Measurements from ENCODE around the gene OSBPL8. TPM values are rescaled to one million over a fixed set of nuclear protein-coding genes. Genes with fewer than 3 reads are reported as not detected.
A peak's percentile ranks its signal among the peaks of the same experiment; 100 is the strongest.

The OSBPL8 gene
- total and polyA plus RNA-seq, 2 donors (not counting 1 experiment from before 2014, with no cell fraction given), result 89.6 to 240 TPM

DNA sequence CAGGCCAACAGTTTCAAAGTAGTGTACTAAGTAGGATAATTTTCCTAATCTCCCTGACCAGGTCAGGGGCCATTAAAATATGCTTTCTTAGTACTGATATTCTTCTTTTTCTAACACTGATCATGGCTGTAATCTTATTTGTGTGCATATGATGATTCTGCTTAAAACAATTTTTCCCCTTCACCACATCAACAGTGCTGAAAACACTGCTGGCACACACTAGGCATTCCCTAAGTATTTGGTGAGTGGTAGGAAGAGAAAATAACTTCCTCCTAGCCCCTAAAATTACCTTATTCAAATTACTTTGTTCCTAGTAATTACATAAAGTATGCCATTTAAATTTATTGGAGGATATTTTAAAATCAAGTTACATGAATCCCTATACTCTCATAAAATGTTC is 161.5 kb downstream of the OSBPL8 start:
- peak in 1 of 2 donors; percentile 50 for DNase-seq (ENCODE audit: low read depth in 2 of 2)
- Histone ChIP-seq H4K20me1 (ENCODE audit: control insufficient read depth, extremely low read depth, insufficient read depth, low read length) (no peaks in the 10 kb centered on the region), H3K9me3 (ENCODE audit: control insufficient read depth, insufficient read depth, low read depth, low read length) (no peaks in the 10 kb centered on the region), H3K79me2 (ENCODE audit: control insufficient read depth, insufficient read depth, low read length) (no peaks in the 10 kb centered on the region), H2AFZ (ENCODE audit: low read length) (no peak overlapping the region), H3K9ac (ENCODE audit: insufficient read depth, low read length) (no peak overlapping the region), H3K27me3 (ENCODE audit: control insufficient read depth, insufficient read depth, low read length) (no peaks in the 10 kb centered on the region), H3K4me2 (ENCODE audit: extremely low read depth, insufficient read depth, low read length) (no peak overlapping the region), H3K27ac (ENCODE audit: insufficient read depth, low read length) (no peak overlapping the region), H3K36me3 (ENCODE audit: control insufficient read depth, insufficient read depth, low read length) (no peaks in the 10 kb centered on the region), H3K4me3 (replicated peaks in 1 of 4; ENCODE audit: control extremely low read depth in 1 of 4, insufficient read depth in 1 of 4, low read depth in 3 of 4, low read length in 4 of 4) (no peak overlapping the region), H3K4me1 (ENCODE audit: control insufficient read depth, extremely low read depth, insufficient read depth, low read length) (no peaks in the 10 kb centered on the region)
- TF ChIP-seq, protein P1, sequence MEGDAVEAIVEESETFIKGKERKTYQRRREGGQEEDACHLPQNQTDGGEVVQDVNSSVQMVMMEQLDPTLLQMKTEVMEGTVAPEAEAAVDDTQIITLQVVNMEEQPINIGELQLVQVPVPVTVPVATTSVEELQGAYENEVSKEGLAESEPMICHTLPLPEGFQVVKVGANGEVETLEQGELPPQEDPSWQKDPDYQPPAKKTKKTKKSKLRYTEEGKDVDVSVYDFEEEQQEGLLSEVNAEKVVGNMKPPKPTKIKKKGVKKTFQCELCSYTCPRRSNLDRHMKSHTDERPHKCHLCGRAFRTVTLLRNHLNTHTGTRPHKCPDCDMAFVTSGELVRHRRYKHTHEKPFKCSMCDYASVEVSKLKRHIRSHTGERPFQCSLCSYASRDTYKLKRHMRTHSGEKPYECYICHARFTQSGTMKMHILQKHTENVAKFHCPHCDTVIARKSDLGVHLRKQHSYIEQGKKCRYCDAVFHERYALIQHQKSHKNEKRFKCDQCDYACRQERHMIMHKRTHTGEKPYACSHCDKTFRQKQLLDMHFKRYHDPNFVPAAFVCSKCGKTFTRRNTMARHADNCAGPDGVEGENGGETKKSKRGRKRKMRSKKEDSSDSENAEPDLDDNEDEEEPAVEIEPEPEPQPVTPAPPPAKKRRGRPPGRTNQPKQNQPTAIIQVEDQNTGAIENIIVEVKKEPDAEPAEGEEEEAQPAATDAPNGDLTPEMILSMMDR (conservative IDR thresholded peaks at IDR 0.05 in 1 of 2, IDR thresholded peaks at IDR 0.05 in 1 of 2; ENCODE audit: low read depth in 1 of 2, low read length in 2 of 2), result no peak
- TF ChIP-seq EZH2 (IDR thresholded peaks at IDR 0.05; ENCODE audit: low read length, missing control alignments), result no peak

DNA sequence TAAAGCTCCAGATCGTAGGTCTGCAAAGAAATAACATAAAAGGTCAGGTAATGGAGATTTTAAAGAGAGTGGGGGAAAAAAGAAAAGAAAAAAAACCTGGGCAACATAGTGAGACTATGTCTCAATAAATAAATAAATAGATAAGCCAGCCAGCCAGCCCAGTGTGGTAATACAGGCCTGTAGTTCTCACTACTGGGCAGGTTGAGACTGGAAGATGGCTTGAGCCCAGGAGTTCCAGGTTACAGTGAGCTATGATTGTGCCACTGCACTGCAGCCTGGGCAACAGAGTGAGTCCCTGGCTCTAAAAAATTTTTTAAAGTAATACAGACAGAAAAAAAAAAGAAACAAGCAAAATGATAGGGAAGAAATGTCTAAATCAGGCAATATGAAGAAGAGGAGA is 168.1 kb downstream of the OSBPL8 start:
- no peaks in the 10 kb centered on the region for H3K9me3 ChIP-seq (ENCODE audit: control insufficient read depth, insufficient read depth, low read depth, low read length)
- no peaks in the 10 kb centered on the region for H3K4me1 ChIP-seq (ENCODE audit: control insufficient read depth, extremely low read depth, insufficient read depth, low read length)
- TF ChIP-seq, protein P1 (conservative IDR thresholded peaks at IDR 0.05 in 1 of 2, IDR thresholded peaks at IDR 0.05 in 1 of 2; ENCODE audit: low read depth in 1 of 2, low read length in 2 of 2), result no peak
- no peak for TF ChIP-seq EZH2 (IDR thresholded peaks at IDR 0.05; ENCODE audit: low read length, missing control alignments)
- no peak overlapping the region for H3K9ac ChIP-seq (ENCODE audit: insufficient read depth, low read length)
- H3K36me3 ChIP-seq (ENCODE audit: control insufficient read depth, insufficient read depth, low read length), result no peaks in the 10 kb centered on the region
- H2AFZ ChIP-seq (ENCODE audit: low read length), result no peak overlapping the region
- H3K4me3 ChIP-seq (replicated peaks in 1 of 4; ENCODE audit: control extremely low read depth in 1 of 4, insufficient read depth in 1 of 4, low read depth in 3 of 4, low read length in 4 of 4), result no peak overlapping the region
- no peak for DNase-seq (ENCODE audit: low read depth in 2 of 2)
- no peaks in the 10 kb centered on the region for H3K79me2 ChIP-seq (ENCODE audit: control insufficient read depth, insufficient read depth, low read length)
- H3K27me3 ChIP-seq (ENCODE audit: control insufficient read depth, insufficient read depth, low read length), result no peaks in the 10 kb centered on the region
- H3K4me2 ChIP-seq (ENCODE audit: extremely low read depth, insufficient read depth, low read length), result no peak overlapping the region
- no peaks in the 10 kb centered on the region for H4K20me1 ChIP-seq (ENCODE audit: control insufficient read depth, extremely low read depth, insufficient read depth, low read length)
- no peak overlapping the region for H3K27ac ChIP-seq (ENCODE audit: insufficient read depth, low read length)

DNA sequence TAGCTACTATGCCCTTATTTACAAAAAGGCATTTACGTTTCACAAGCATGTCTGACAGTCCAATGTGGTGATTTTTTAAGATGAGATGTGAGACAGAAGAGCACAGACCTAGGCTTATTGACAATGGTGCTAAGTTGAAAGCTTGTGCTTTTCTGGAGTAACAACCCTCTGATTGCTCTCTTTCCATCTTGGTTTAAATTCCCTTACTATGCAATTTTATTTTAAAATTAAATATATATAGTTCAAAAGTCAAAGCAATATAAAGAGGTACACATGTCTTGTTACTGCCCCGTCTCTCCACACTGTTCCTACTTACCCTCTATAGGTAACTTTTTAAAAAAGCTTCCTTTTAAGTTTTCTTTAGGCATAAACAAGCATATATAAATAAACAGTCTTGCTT is 172.0 kb downstream of the OSBPL8 start:
- no peaks in the 10 kb centered on the region for H3K36me3 ChIP-seq (ENCODE audit: control insufficient read depth, insufficient read depth, low read length)
- no peak overlapping the region for H3K9ac ChIP-seq (ENCODE audit: insufficient read depth, low read length)
- H3K27ac ChIP-seq (ENCODE audit: insufficient read depth, low read length), result no peak overlapping the region
- H3K9me3 ChIP-seq (ENCODE audit: control insufficient read depth, insufficient read depth, low read depth, low read length), result no peaks in the 10 kb centered on the region
- H3K4me1 ChIP-seq (ENCODE audit: control insufficient read depth, extremely low read depth, insufficient read depth, low read length), result no peaks in the 10 kb centered on the region
- H3K4me2 ChIP-seq (ENCODE audit: extremely low read depth, insufficient read depth, low read length), result no peak overlapping the region
- H4K20me1 ChIP-seq (ENCODE audit: control insufficient read depth, extremely low read depth, insufficient read depth, low read length), result no peaks in the 10 kb centered on the region
- DNase-seq (ENCODE audit: low read depth in 2 of 2), result no peak
- H3K27me3 ChIP-seq (ENCODE audit: control insufficient read depth, insufficient read depth, low read length), result no peaks in the 10 kb centered on the region
- no peak overlapping the region for H3K4me3 ChIP-seq (replicated peaks in 1 of 4; ENCODE audit: control extremely low read depth in 1 of 4, insufficient read depth in 1 of 4, low read depth in 3 of 4, low read length in 4 of 4)
- TF ChIP-seq, protein P1 (conservative IDR thresholded peaks at IDR 0.05 in 1 of 2, IDR thresholded peaks at IDR 0.05 in 1 of 2; ENCODE audit: low read depth in 1 of 2, low read length in 2 of 2), result no peak
- no peak for TF ChIP-seq EZH2 (IDR thresholded peaks at IDR 0.05; ENCODE audit: low read length, missing control alignments)
- no peaks in the 10 kb centered on the region for H3K79me2 ChIP-seq (ENCODE audit: control insufficient read depth, insufficient read depth, low read length)
- H2AFZ ChIP-seq (ENCODE audit: low read length), result no peak overlapping the region
